CD4-positive, CD25-positive, alpha-beta regulatory T cell (primary cell): ENCODE data around the gene MDP1. TPM values are rescaled to one million over a fixed set of nuclear protein-coding genes. Genes with fewer than 3 reads are reported as not detected.
A peak's percentile ranks its signal among the peaks of the same experiment; 100 is the strongest.

ENCODE experiments used
- ATAC-seq, 2 donors: fragments of 150-1000 bp; cut with Tn5 transposase; one replicate each; pipeline ENCODE4 v1.10.0; 2021; ENCODE audit warnings: low read depth in 2 of 2, moderate number of reproducible peaks in 2 of 2, moderate library complexity in 1 of 2
- DNase-seq, 3 donors: peaks; one replicate each; pipeline versions ENCODE4 v3.0.0 to v3.0.0-alpha.2; 2012 to 2022; ENCODE audit warnings: mixed read lengths in 1 of 3
- H3K27ac ChIP-seq: one replicate; pipeline ENCODE4 v1.7.0; 2013; ENCODE audit warnings: mild to moderate bottlenecking, low read length; ENCODE audit not compliant: insufficient read depth, poor library complexity, severe bottlenecking
- H3K27me3 ChIP-seq: one replicate; pipeline ENCODE4 v1.7.0; 2013; ENCODE audit warnings: low read length; ENCODE audit not compliant: control insufficient read depth, insufficient read depth
- H3K36me3 ChIP-seq: one replicate; pipeline ENCODE4 v1.7.0; 2013; ENCODE audit warnings: mild to moderate bottlenecking, low read length, moderate library complexity; ENCODE audit not compliant: control insufficient read depth, insufficient read depth
- H3K4me1 ChIP-seq: 2 replicates; pipeline ENCODE4 v1.7.0; 2013; ENCODE audit warnings: mild to moderate bottlenecking, low read length; ENCODE audit not compliant: insufficient read depth, control insufficient read depth, poor library complexity, severe bottlenecking
- H3K4me3 ChIP-seq: one replicate; pipeline ENCODE4 v1.7.0; 2013; ENCODE audit warnings: low read depth, mild to moderate bottlenecking, low read length, moderate library complexity
- H3K9me3 ChIP-seq, 2 experiments: 1 replicate in 1 of 2; 2 replicates in 1 of 2; pipeline ENCODE4 v1.7.0; 2013; ENCODE audit warnings: low read length in 2 of 2, mild to moderate bottlenecking in 1 of 2, moderate library complexity in 1 of 2; ENCODE audit not compliant: control insufficient read depth in 2 of 2
- H3K27ac Mint-ChIP-seq, 3 donors: one replicate each; pipeline ENCODE4 v1.8.0; 2020 to 2022; ENCODE audit warnings: mild to moderate bottlenecking in 3 of 3, mixed read lengths in 3 of 3, moderate library complexity in 2 of 3
- H3K27me3 Mint-ChIP-seq: one replicate; pipeline ENCODE4 v1.8.0; 2022; ENCODE audit warnings: mild to moderate bottlenecking, mixed read lengths
- H3K36me3 Mint-ChIP-seq: one replicate; pipeline ENCODE4 v1.8.0; 2020; ENCODE audit warnings: mixed read lengths
- H3K4me1 Mint-ChIP-seq, 4 donors: one replicate each; pipeline ENCODE4 v1.8.0; 2020 to 2022; ENCODE audit warnings: mixed read lengths in 4 of 4, mild to moderate bottlenecking in 1 of 4
- H3K4me3 Mint-ChIP-seq, 4 donors: one replicate each; pipeline ENCODE4 v1.8.0; 2020 to 2022; ENCODE audit warnings: mild to moderate bottlenecking in 4 of 4, mixed read lengths in 4 of 4, moderate library complexity in 3 of 4
- H3K9me3 Mint-ChIP-seq, 7 donors: one replicate each; pipeline ENCODE4 v1.8.0; 2020 to 2022; ENCODE audit warnings: mixed read lengths in 7 of 7, mild to moderate bottlenecking in 3 of 7, moderate library complexity in 2 of 7
- polyA plus RNA-seq, 4 donors: library from polyadenylated mRNA; unstranded; fragments of 300-500 nt; fragmentation: Illumina TruSeq; gene quantifications; one replicate each; pipeline ENCODE4 v1.2.3, GENCODE V29; 2021
- total RNA-seq: library from RNA; stranded (reverse); gene quantifications from one replicate; pipeline ENCODE4 v1.2.3, GENCODE V29; 2022

MDP1 gene
- total and polyA plus RNA-seq, 5 donors from 2014 or later = 6.0 to 52.6 (median 32.7) TPM

DNA sequence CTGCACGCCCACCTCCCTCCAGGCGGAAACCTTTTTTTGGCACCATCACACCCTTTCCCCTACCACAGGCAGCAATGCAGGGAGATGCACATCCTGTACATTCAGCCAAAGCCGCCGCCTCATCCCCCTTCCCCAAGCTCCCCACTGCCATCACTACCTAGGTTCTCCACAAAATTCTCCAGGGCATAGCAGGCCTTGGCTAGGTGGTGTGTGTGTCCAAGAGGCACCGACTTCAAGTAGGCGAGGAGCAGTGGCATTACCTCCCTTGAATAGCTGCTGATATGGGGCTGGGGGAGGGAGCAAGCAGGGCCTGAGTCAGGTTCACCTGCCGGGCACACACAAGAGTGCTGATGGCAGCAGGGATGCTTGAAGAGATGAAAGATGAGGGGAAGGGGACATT lies 30.8 kb downstream of the MDP1 start:
- Mint-ChIP-seq H3K36me3 (peaks cover 10% of the 10 kb centered on the region), H3K4me1 (peaks cover 11 to 32% (median 19%) of the 10 kb centered on the region in 4 donors), H3K27ac (peak overlapping the region in 1 of 3 donors; percentile 69), H3K9me3 (no peaks in the 10 kb centered on the region), H3K27me3 (peaks cover 5% of the 10 kb centered on the region), H3K4me3 (peak overlapping the region in 1 of 4 donors; percentile 15)
- Histone ChIP-seq H3K27me3 (no peaks in the 10 kb centered on the region), H3K36me3 (peaks cover 38% of the 10 kb centered on the region), H3K4me3 (no peak overlapping the region), H3K27ac (no peak overlapping the region), H3K9me3 (no peaks in the 10 kb centered on the region), H3K4me1 (peaks cover 18% of the 10 kb centered on the region)
- DNase-seq (no peak), ATAC-seq (no peak)

DNA sequence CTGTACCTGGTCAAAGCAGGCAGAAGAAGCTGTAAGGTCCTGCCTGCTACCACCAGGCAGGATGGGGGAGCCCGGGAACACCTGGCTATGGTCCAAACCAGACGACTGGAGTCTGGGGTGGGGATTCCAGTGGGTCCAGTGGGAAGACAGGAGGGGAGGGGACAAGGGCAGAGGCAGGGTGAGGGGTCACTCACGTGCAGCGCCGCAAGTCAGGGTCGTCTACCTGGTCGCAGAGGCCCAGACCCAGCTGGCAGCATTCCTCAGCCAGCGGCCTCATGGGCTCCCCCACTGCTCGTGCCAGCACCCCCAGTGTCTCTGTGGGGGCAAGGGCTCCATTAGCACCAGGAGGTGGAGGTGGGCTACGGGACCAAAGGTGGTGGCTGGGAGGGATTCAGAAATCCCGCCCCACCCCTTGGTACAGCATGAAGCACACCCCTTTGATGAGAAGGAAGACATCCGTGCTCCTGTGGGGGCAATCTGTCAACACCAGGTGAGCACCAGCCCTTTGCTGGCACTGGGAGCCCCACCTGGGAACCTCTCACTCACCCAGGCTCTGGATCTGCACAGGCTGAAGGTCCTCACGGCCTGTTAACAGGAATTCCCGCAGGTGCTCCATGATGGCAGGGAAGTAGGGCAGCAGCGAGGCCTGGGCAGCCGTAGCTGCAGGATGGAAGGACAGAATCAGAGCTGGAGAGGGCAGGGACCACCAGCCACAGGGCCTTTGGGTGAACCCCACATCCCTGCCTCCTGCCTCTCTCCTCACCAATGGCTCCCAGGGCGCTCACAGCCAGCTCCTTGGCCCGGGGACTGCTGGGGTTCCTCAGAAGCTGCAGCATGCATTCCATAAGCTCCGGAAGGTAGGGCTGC lies 31.5 kb downstream of the MDP1 start:
- no peak overlapping the region for H3K27ac Mint-ChIP-seq
- Histone ChIP-seq H3K4me3 (no peak overlapping the region), H3K4me1 (peaks cover 18% of the 10 kb centered on the region), H3K27me3 (no peaks in the 10 kb centered on the region), H3K36me3 (peaks cover 44% of the 10 kb centered on the region), H3K9me3 (no peaks in the 10 kb centered on the region), H3K27ac (no peak overlapping the region)
- H3K9me3 Mint-ChIP-seq = no peaks in the 10 kb centered on the region
- peaks cover 5% of the 10 kb centered on the region for H3K27me3 Mint-ChIP-seq
- no peak overlapping the region for H3K4me3 Mint-ChIP-seq
- peaks cover 13% of the 10 kb centered on the region for H3K36me3 Mint-ChIP-seq
- DNase-seq (no peak), ATAC-seq (no peak)
- peaks cover 9 to 29% (median 17%) of the 10 kb centered on the region in 4 donors for H3K4me1 Mint-ChIP-seq

DNA sequence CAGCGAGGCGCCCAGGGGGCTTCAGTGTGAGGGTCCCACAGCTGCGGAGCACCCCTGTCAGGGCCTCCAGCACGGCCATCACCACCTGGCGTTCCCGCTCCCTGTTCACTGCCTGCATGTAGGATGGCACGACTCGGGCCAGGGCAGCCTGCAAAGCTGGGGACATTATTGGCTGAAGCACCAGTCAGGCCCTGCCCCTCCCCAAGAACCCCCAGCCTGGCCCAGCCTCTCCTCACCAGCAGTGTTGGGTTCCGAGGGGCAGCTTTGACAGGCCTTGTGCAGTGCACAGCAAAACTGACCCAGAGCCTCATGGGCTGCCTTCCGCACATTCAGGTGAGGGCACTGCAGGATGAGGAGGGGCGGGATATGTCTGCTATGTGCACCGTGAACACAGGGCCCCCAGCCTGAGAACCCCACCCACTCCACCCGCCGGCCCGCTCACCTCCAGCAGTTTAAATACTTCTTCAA lies 32.8 kb downstream of the MDP1 start:
- H3K36me3 ChIP-seq = peaks cover 55% of the 10 kb centered on the region
- Mint-ChIP-seq H3K36me3 (peaks cover 13% of the 10 kb centered on the region), H3K9me3 (no peaks in the 10 kb centered on the region)

DNA sequence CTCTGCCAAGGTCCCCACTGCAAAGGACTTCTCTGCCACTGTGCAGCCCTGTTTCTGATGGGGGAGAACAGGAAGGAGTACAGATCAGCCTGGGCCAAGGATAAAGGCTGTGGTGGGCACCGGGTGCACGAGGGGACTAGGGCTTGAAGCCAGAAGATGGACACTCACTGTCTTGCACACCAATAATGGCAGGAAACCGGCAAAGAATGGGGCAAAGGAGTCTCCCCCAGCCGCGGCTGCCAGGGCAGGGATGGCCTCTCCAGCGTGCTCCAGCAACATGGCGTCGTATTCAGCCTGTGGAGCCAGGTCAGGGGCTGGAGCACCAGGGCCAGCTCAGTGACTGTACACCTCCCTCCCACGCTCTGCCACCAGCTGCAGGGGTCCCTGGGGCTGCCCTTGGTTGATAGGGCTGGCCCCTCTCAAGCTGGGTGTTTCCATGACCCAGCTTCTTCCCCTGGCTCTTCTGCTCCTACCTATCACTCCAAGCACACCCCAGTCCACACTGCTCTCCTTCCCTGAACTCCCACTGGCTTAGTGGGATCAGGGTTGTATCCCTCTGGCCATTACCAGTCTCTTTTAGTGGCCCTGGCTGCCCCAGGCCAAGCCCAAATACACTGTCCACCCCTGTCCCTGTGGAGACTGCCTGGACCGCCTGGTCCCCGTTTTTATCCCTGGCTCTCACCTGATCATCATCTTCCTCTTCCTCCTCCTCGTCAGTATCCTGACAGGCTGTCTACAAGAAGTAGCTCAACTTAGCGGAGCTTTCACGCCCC lies 33.6 kb downstream of the MDP1 start:
- peaks cover 0 to 13% (median 4%) of the 10 kb centered on the region in 4 donors for H3K4me1 Mint-ChIP-seq
- H3K4me3 ChIP-seq = no peak overlapping the region
- H3K36me3 ChIP-seq = peaks cover 59% of the 10 kb centered on the region
- ATAC-seq (no peak), DNase-seq (no peak)
- H3K27ac Mint-ChIP-seq = no peak overlapping the region
- no peak overlapping the region for H3K27ac ChIP-seq
- peaks cover 13% of the 10 kb centered on the region for H3K36me3 Mint-ChIP-seq
- no peaks in the 10 kb centered on the region for H3K27me3 Mint-ChIP-seq
- H3K27me3 ChIP-seq = no peaks in the 10 kb centered on the region
- H3K9me3 ChIP-seq = no peaks in the 10 kb centered on the region
- no peaks in the 10 kb centered on the region for H3K9me3 Mint-ChIP-seq
- H3K4me3 Mint-ChIP-seq = peak overlapping the region in 1 of 4 donors; percentile 58
- H3K4me1 ChIP-seq = peaks cover 3% of the 10 kb centered on the region

More for the DNA sequence above, 32.8 kb downstream of the MDP1 start:
- Mint-ChIP-seq H3K4me1 (peaks cover 0 to 20% (median 9%) of the 10 kb centered on the region in 4 donors), H3K27ac (no peak overlapping the region), H3K27me3 (peaks cover 4% of the 10 kb centered on the region), H3K4me3 (no peak overlapping the region)
- Histone ChIP-seq H3K9me3 (no peaks in the 10 kb centered on the region), H3K27ac (no peak overlapping the region), H3K27me3 (no peaks in the 10 kb centered on the region), H3K4me1 (peaks cover 11% of the 10 kb centered on the region), H3K4me3 (no peak overlapping the region)
- ATAC-seq (no peak), DNase-seq (no peak)

DNA sequence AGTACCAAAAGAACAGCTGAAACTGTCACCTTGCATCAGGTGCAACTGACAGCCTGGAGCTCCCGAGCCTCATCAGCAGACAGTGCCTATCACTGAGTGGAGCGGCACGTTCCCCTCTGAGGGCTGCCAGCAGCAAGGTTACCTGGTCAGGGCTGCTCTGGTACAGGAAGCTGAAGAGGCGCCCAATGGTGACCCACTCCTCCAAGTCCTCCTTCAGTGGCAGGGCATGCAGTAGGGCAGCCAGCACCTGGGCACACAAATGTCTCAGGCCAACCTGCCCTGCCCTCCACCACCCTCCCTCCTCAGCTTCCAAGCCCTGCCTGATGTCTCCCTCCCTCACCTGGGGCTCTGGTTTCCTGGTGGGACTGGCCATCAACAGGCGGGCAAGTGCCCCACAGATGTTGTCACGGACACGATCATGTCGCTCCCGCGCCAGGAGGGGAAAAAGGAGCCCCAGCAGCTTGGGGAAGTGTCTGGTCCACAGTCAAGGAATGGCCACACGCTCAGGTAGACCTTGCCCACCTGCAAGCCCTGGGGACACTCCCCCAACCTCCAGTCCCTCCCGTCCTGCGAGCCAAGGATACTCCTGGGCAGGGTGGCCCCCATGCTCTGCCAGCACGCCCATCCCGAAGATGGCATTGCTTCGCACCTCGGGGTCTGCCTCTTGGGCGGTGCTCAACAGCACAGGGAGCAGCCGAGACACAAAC lies 34.3 kb downstream of the MDP1 start:
- Mint-ChIP-seq H3K27ac (no peak overlapping the region), H3K9me3 (no peaks in the 10 kb centered on the region), H3K27me3 (no peaks in the 10 kb centered on the region), H3K4me3 (peak overlapping the region in 1 of 4 donors; percentile 23), H3K36me3 (peaks cover 13% of the 10 kb centered on the region), H3K4me1 (peaks cover 0 to 7% (median 3%) of the 10 kb centered on the region in 4 donors)
- DNase-seq = no peak
- no peaks in the 10 kb centered on the region for H3K9me3 ChIP-seq
- H3K36me3 ChIP-seq = peaks cover 61% of the 10 kb centered on the region
- no peak overlapping the region for H3K4me3 ChIP-seq
- no peak overlapping the region for H3K27ac ChIP-seq
- no peaks in the 10 kb centered on the region for H3K27me3 ChIP-seq
- ATAC-seq = no peak
- H3K4me1 ChIP-seq = no peaks in the 10 kb centered on the region

DNA sequence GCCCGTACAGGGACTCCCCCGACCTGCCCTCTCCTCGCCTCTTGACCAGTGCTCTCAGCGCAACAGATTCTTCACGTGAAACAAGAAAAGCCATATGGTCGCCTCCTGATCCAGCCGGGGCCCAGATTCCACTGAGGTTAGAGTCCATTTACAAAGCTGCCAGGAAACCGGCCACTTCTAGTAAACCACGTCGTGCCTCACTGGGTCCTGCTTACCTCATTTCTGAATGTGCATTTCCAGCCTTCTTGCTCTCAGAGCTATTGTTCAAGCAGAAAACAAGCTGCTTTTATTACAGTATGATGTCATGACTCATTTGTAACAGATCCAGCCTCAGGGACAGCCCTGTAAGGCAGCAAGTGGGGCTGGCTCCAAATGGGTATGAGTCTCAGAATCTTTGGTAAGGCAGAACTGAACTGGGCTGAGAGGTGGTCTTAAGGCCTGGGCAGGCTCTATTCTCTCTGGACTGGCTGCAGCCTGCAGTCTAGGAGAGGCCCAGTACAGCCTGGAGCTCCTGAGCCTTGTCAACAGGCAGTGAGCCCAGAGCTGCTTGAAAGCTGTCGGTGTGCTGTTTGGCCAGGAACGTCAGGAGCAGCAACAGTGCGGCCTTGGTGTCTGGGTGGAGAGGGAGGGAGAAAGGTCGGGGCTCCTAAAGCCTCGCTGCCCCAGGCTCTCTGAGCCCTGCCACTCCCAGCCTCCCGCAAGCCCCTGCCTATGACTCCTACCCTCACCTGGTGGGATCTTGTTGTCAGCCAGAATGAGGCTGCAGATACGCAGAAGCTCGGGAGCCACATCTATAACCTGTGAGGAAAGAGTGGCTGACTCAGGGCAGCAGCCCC lies 35.7 kb downstream of the MDP1 start:
- Mint-ChIP-seq H3K4me1 (peaks cover 0 to 7% (median 3%) of the 10 kb centered on the region in 4 donors), H3K4me3 (peak overlapping the region in 1 of 4 donors; percentile 54), H3K27me3 (no peaks in the 10 kb centered on the region), H3K9me3 (no peaks in the 10 kb centered on the region), H3K36me3 (peaks cover 15% of the 10 kb centered on the region), H3K27ac (peak overlapping the region in 2 of 3 donors; percentile 43 to 51)
- no peak for ATAC-seq
- Histone ChIP-seq H3K9me3 (no peaks in the 10 kb centered on the region), H3K36me3 (peaks cover 55% of the 10 kb centered on the region), H3K4me1 (no peaks in the 10 kb centered on the region), H3K4me3 (no peak overlapping the region), H3K27me3 (no peaks in the 10 kb centered on the region), H3K27ac (no peak overlapping the region)
- no peak for DNase-seq
